Neutrophil (primary cell): ENCODE results near the gene GALNT13.

ENCODE experiments used
- H3K27ac ChIP-seq: fragments of 200-600 bp; sonication (generic); 2 replicates; pipeline ENCODE4 v1.5.1; 2016; ENCODE audit warnings: mild to moderate bottlenecking, moderate library complexity
- H3K27me3 ChIP-seq: fragments of 200-600 bp; sonication (generic); 2 replicates; pipeline ENCODE4 v1.6.0; 2016; ENCODE audit warnings: mild to moderate bottlenecking
- H3K36me3 ChIP-seq: fragments of 200-600 bp; sonication (generic); 2 replicates; pipeline ENCODE4 v1.5.1; 2017
- H3K4me1 ChIP-seq, 2 experiments: fragments of 200-600 bp in 1 of 2; sonication (generic) in 1 of 2; 1 replicate in 1 of 2; 2 replicates in 1 of 2; pipeline versions ENCODE4 v1.5.1 to v1.6.1; 2013 to 2016; ENCODE audit warnings: low read depth in 1 of 2, low read length in 1 of 2, mild to moderate bottlenecking in 1 of 2, moderate library complexity in 1 of 2; ENCODE audit not compliant: control insufficient read depth in 1 of 2, insufficient read depth in 1 of 2
- H3K4me3 ChIP-seq, 2 experiments: fragments of 200-600 bp in 1 of 2; sonication (generic) in 1 of 2; 1 replicate in 1 of 2; 2 replicates in 1 of 2; pipeline ENCODE4 v1.5.1; 2013 to 2016; ENCODE audit warnings: low read depth in 1 of 2, low read length in 1 of 2, mild to moderate bottlenecking in 1 of 2, moderate library complexity in 1 of 2
- H3K9me3 ChIP-seq: fragments of 200-600 bp; sonication (generic); 2 replicates; pipeline ENCODE4 v1.5.1; 2016
- TF ChIP-seq, protein P1 (sequence below): fragments of 200-600 bp; sonication (generic); IDR thresholded peaks from 2 replicates; pipeline ENCODE4 v1.5.1; 2016; ENCODE audit warnings: antibody characterized with exemption

The GALNT13 gene

DNA sequence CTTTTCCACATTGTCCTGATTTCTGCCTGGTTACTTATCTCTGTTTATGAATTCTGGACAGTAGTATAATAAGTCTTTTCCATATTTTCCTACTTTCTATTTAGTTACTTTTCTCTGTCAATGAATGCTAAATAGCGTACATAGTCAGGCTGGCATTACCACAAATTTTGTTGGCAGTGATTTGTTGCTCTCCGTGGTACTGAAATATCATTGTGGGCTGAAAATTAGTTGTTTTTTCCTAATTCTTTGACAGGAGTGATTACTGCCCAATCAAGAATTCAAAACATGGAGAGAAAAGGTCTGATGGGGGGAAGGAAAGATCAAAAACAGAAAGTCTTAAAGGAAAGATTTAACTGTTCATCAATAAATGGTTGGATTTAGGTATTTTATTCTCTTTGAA, 7.7 kb upstream of the GALNT13 start:
- Histone ChIP-seq H3K36me3 (no peaks in the 10 kb centered on the region), H3K9me3 (no peaks in the 10 kb centered on the region), H3K27ac (no peak overlapping the region), H3K4me1 (no peaks in the 10 kb centered on the region), H3K4me3 (no peak overlapping the region), H3K27me3 (no peaks in the 10 kb centered on the region)
- TF ChIP-seq, protein P1, sequence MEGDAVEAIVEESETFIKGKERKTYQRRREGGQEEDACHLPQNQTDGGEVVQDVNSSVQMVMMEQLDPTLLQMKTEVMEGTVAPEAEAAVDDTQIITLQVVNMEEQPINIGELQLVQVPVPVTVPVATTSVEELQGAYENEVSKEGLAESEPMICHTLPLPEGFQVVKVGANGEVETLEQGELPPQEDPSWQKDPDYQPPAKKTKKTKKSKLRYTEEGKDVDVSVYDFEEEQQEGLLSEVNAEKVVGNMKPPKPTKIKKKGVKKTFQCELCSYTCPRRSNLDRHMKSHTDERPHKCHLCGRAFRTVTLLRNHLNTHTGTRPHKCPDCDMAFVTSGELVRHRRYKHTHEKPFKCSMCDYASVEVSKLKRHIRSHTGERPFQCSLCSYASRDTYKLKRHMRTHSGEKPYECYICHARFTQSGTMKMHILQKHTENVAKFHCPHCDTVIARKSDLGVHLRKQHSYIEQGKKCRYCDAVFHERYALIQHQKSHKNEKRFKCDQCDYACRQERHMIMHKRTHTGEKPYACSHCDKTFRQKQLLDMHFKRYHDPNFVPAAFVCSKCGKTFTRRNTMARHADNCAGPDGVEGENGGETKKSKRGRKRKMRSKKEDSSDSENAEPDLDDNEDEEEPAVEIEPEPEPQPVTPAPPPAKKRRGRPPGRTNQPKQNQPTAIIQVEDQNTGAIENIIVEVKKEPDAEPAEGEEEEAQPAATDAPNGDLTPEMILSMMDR = no peak

DNA sequence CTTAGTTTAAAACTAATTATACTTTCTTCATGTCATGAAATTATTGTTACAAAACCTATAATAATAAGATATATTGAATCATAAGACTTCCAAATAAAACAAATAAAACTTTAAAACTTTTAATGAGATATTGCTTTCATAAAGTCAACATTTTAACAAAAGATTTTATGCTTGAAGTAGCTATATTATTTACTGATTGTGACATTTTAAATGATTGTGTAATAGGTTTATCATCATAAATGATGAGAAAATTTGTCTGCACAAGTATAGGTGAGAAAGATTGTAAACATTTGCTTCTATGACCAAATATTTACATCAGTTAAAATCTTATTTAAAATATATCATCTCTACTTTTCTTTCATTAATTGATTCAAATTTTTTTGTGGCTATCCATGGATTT, 5.1 kb upstream of the GALNT13 start:
- TF ChIP-seq, protein P1 = no peak
- no peak overlapping the region for H3K27ac ChIP-seq

DNA sequence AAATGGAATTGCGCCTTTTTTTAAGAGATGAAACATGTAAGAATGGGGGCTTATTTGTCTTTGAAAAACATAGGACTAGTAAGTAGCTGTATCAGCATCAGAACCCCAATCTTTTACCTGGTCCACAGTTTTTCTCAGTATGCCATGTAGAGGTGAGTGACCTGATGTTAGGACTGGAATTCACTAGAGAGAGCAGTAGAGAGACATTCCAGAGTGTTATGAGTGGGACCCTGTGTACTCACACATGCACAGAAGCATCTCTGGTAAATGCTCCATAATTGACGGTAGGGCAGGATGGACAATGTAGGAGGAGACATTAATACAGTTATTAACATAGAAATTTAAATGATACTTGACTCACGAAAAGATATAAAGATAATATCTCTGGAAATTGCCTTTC, 1.4 kb upstream of the GALNT13 start:
- Histone ChIP-seq H3K36me3 (no peaks in the 10 kb centered on the region), H3K9me3 (no peaks in the 10 kb centered on the region), H3K4me1 (no peaks in the 10 kb centered on the region), H3K4me3 (no peak overlapping the region), H3K27me3 (peaks cover 52% of the 10 kb centered on the region), H3K27ac (no peak overlapping the region)
- TF ChIP-seq, protein P1 = no peak

More for the DNA sequence above, 5.1 kb upstream of the GALNT13 start:
- H3K9me3 ChIP-seq = no peaks in the 10 kb centered on the region
- peaks cover 20% of the 10 kb centered on the region for H3K27me3 ChIP-seq
- H3K4me1 ChIP-seq = no peaks in the 10 kb centered on the region
- H3K36me3 ChIP-seq = no peaks in the 10 kb centered on the region
- H3K4me3 ChIP-seq = no peak overlapping the region

DNA sequence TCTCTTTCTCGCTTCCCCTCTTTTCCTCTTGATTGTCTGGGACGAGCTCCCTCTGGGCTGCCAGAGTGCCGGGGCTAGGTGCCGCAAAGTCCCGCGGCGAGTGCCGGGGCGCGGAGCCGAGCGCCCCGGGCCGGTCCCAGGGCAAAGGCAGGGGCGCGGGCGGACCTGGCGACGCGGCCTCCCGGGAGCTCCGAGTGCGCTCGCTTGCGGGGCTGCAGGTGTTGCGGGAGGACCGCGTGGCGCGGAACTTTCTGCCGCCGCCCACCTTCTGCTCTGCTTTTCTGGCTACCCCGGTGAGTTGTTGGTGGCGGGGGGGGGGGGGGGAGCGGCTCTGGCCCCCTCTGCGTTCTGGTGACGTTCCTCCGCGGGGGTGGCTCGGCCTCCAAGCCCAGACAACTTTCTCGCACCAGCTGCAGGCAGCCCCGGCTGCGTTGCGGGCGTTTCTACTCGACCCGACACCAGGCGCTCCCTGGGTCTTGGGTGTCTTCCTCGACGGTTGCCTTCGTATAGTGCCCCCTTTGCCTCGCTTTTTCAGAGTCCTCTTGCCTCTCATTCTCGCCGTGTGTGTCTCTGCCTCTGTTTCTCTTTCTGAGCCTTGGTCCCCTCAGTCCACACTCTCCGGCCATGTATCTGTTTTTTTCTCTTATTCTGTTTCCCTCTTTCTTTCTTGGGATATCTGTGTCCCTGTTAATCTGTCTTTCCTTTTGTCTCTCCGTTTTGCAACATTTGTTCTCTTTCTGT, 759 bp downstream of the GALNT13 start:
- Histone ChIP-seq H3K27ac (no peak overlapping the region), H3K4me1 (no peaks in the 10 kb centered on the region), H3K27me3 (peaks cover 52% of the 10 kb centered on the region), H3K4me3 (no peak overlapping the region), H3K36me3 (no peaks in the 10 kb centered on the region), H3K9me3 (no peaks in the 10 kb centered on the region)
- TF ChIP-seq, protein P1 = no peak

DNA sequence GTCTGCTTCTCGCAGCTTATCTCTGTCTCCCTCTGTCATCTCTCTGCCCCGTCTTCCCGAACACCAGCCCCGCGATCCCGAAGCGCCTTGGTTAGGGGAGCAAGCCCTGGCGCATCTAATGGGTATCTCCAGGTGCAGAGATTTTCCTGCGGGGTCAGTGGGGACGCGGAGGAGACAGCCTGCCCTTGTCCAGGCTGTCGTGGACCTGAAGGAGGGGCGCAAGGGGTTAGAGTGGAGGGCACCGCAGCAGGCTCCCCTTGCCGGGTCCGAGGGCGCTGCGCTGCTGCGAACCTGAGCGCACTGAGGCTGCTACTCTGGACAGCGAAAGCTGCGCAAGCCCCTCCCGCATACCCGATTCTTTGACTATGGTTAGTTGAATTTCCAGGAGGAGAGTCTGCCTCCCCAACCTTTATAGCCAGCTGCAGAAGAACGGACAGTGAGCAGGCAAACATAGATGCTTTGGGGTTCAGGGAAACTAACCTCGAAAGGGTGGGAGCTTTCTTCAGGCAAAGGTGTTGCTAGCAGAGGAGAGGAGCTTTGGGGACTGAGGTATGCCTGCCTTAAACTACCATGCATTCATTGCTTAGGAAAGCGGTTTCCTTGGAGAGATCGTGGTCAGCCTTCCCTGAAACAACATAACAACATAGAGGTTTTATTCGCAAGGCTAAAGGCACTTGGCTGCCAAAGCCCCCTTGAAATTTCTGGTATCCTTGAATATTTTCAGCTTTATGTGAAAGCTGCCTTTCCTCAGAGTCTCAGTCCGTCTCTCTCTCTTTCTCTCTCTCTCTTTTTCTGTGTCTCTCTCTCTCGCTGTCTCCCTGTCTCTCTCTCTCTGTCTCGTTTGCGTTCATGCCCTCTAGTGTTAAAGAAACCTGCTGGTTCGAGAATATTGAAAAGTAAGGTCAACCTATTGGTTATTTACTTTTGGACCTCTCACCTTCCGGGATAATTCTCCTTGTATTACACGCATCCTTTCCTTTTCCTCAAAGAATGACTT, 1.6 kb downstream of the GALNT13 start:
- no peak overlapping the region for H3K4me3 ChIP-seq
- TF ChIP-seq, protein P1 = no peak

More for the DNA sequence above, 1.6 kb downstream of the GALNT13 start:
- Histone ChIP-seq H3K27ac (no peak overlapping the region), H3K27me3 (peaks cover 52% of the 10 kb centered on the region), H3K9me3 (no peaks in the 10 kb centered on the region), H3K4me1 (no peaks in the 10 kb centered on the region), H3K36me3 (no peaks in the 10 kb centered on the region)
